RWPE2 (cell line): Measurements from ENCODE around the gene FTSJ3.

Source experiments
- ATAC-seq: fragments of 200-7000 bp; cut with Tn5 transposase; 3 replicates; pipeline ENCODE4 v1.9.1; 2021; ENCODE audit warnings: low read depth
- DNase-seq: peaks from one replicate; pipeline ENCODE4 v3.0.0-alpha.2; 2020; ENCODE audit warnings: low spot score
- H3K27ac ChIP-seq: fragments of 450-650 bp; 2 replicates; pipeline ENCODE4 v1.5.1; 2017; ENCODE audit warnings: mild to moderate bottlenecking; ENCODE audit not compliant: poor library complexity, severe bottlenecking
- H3K27me3 ChIP-seq: fragments of 250-450 bp; sonication (Bioruptor Pico); 2 replicates; pipeline ENCODE4 v1.5.1; 2021; ENCODE audit warnings: mild to moderate bottlenecking, moderate library complexity; ENCODE audit not compliant: insufficient read depth, poor library complexity, severe bottlenecking
- H3K36me3 ChIP-seq: fragments of 250-450 bp; sonication (Bioruptor Pico); 2 replicates; pipeline ENCODE4 v1.5.1; 2020; ENCODE audit warnings: low read depth, mild to moderate bottlenecking, moderate library complexity
- H3K4me1 ChIP-seq: fragments of 250-450 bp; sonication (Bioruptor Pico); 2 replicates; pipeline ENCODE4 v1.5.1; 2021; ENCODE audit warnings: mild to moderate bottlenecking, moderate library complexity; ENCODE audit not compliant: insufficient read depth, poor library complexity, severe bottlenecking
- H3K4me3 ChIP-seq: fragments of 250-450 bp; sonication (Bioruptor Pico); 2 replicates; pipeline ENCODE4 v1.5.1; 2021; ENCODE audit warnings: mild to moderate bottlenecking, moderate library complexity; ENCODE audit not compliant: severe bottlenecking
- H3K9me3 ChIP-seq: fragments of 250-450 bp; sonication (Bioruptor Pico); 2 replicates; pipeline ENCODE4 v1.5.1; 2021; ENCODE audit warnings: mild to moderate bottlenecking, moderate library complexity; ENCODE audit not compliant: severe bottlenecking
- TF ChIP-seq, protein P1 (sequence below): fragments of 450-650 bp; IDR thresholded peaks from one replicate; pipeline ENCODE4 v1.5.1; 2017; ENCODE audit warnings: mild to moderate bottlenecking, moderate library complexity; ENCODE audit not compliant: poor library complexity, severe bottlenecking

The FTSJ3 gene

DNA sequence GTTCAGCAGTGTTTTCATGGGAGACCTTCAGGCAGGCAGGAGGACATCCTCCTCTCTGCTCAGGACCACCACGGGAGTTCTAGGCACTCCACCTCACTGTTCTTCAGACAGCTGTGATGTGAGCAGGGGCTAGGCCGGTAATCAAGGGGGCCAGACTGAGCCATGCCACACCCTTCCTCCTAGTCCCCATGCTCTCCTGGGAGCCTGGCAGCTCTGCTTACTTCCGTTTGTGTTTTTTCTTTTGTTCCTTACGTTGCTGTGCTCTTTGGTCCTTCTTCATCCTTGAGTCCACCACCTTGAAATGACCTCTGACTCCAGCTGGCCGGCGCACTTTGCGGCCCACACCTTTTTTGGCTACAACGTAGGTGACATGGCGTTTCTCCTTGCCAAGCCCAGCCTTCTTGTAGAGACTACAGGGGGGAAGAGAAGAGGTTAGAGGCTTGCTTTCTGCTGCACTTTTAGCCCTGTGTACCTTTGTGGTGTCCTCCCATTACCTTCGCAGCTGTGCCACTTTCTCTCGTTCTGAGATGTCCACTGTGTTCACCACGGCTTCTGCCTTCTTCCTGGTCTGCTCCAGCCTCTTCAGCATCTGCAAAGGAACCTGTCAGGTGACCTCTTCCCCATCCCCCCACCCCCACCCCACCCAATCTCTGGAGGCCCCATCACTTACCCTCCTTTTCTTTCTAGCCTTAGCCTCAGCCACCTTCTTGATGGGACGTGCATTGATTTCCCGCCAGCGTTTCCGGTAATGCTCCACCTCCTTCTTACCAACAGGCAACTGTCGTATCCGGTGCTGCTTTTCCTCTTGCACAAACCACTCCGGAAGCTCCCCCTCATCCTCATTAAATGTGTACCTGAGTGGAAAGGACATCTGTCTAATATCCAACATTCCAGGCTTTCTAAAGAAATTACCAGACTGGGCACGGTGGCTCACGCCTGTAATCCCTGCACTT lies 7.6 kb downstream of the FTSJ3 start:
- Histone ChIP-seq H3K4me3 (no peak overlapping the region), H3K27me3 (no peaks in the 10 kb centered on the region), H3K4me1 (no peaks in the 10 kb centered on the region), H3K36me3 (peaks cover 97% of the 10 kb centered on the region), H3K27ac (no peak overlapping the region), H3K9me3 (no peaks in the 10 kb centered on the region)
- ATAC-seq (no peak), DNase-seq (no peak)
- TF ChIP-seq, protein P1, sequence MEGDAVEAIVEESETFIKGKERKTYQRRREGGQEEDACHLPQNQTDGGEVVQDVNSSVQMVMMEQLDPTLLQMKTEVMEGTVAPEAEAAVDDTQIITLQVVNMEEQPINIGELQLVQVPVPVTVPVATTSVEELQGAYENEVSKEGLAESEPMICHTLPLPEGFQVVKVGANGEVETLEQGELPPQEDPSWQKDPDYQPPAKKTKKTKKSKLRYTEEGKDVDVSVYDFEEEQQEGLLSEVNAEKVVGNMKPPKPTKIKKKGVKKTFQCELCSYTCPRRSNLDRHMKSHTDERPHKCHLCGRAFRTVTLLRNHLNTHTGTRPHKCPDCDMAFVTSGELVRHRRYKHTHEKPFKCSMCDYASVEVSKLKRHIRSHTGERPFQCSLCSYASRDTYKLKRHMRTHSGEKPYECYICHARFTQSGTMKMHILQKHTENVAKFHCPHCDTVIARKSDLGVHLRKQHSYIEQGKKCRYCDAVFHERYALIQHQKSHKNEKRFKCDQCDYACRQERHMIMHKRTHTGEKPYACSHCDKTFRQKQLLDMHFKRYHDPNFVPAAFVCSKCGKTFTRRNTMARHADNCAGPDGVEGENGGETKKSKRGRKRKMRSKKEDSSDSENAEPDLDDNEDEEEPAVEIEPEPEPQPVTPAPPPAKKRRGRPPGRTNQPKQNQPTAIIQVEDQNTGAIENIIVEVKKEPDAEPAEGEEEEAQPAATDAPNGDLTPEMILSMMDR, result no peak

DNA sequence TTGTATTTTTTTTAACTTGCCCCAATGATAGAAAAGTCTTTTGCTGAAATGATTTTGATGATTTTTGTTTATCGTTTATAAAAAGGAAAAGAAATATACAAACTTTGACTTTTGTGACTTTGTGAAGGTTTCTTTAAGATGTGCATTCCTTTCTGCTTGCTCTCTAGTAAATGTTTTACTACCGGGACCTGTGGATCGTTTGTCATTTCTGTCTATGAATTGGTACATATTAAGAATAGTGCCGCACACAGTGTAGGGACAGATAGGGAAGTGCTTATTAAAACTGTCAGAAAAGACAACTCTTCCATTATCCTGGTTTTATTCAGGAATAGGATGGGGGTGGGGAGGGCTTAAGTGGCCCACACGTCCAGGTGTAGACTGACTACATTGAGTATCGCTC lies 8.3 kb downstream of the FTSJ3 start:
- Histone ChIP-seq H3K36me3 (peaks cover 97% of the 10 kb centered on the region), H3K4me1 (no peaks in the 10 kb centered on the region), H3K27ac (no peak overlapping the region)

DNA sequence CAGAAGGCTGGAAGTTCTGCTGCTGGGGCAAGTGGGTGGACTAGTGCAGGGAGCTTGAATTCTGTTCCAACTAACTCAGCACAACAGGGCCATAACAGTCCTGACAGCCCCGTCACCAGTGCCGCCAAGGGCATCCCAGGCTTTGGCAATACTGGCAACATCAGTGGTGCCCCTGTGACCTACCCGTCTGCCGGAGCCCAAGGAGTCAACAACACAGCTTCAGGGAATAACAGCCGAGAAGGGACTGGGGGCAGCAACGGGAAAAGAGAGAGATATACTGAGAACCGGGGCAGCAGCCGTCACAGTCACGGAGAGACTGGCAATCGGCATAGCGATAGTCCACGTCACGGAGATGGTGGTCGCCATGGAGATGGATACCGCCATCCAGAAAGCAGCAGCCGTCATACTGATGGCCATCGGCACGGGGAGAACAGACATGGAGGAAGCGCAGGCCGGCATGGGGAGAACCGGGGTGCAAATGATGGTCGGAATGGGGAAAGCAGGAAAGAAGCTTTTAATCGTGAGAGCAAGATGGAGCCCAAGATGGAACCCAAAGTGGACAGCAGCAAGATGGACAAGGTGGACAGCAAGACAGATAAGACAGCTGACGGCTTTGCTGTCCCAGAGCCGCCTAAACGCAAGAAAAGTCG lies 9.6 kb downstream of the FTSJ3 start:
- H3K27ac ChIP-seq, result no peak overlapping the region
- peaks cover 97% of the 10 kb centered on the region for H3K36me3 ChIP-seq
- DNase-seq (no peak), ATAC-seq (no peak)
- no peak overlapping the region for H3K4me3 ChIP-seq
- no peaks in the 10 kb centered on the region for H3K4me1 ChIP-seq
- TF ChIP-seq, protein P1, result no peak
- H3K27me3 ChIP-seq, result no peaks in the 10 kb centered on the region
- no peaks in the 10 kb centered on the region for H3K9me3 ChIP-seq

More for the DNA sequence above, 8.3 kb downstream of the FTSJ3 start:
- no peak for ATAC-seq
- TF ChIP-seq, protein P1, result no peak
- no peak for DNase-seq
- Histone ChIP-seq H3K9me3 (no peaks in the 10 kb centered on the region), H3K4me3 (no peak overlapping the region), H3K27me3 (no peaks in the 10 kb centered on the region)

DNA sequence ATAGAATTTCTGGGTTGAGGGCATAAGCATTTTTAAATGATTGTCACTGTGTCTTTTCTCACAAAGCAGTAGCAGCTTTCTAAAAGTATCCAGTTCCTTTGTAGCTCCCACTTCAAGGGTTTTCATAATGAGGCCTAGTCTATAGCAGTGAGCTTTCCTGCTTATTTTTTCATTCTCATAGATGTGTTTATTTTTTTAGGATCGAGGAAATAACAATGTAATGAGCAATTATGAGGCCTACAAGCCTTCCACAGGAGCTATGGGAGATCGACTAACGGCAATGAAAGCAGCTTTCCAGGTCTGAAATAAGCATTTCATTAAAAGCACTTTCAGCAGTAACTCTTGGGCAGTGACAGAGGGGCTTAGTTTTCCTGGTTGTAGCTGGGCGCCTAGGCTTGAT lies 10.8 kb downstream of the FTSJ3 start:
- ATAC-seq, result no peak
- no peaks in the 10 kb centered on the region for H3K4me1 ChIP-seq
- DNase-seq, result no peak
- H3K27me3 ChIP-seq, result no peaks in the 10 kb centered on the region
- no peak overlapping the region for H3K27ac ChIP-seq
- no peak overlapping the region for H3K4me3 ChIP-seq
- TF ChIP-seq, protein P1, result no peak
- peaks cover 97% of the 10 kb centered on the region for H3K36me3 ChIP-seq
- no peaks in the 10 kb centered on the region for H3K9me3 ChIP-seq
